Keratinocyte (primary cell): Measurements from ENCODE around the gene CRAMP1. TPM values are rescaled to one million over a fixed set of nuclear protein-coding genes. Genes with fewer than 3 reads are reported as not detected.

Source experiments
- DNase-seq: peaks from one replicate; pipeline ENCODE4 v3.0.0-alpha.2; 2011; ENCODE audit warnings: low read depth, missing footprints, low spot score
- FAIRE-seq: peaks from 2 replicates; lab custom pipeline; 2011; peaks lifted over from hg19 to GRCh38; lab: Jason Lieb, UNC
- H2AFZ ChIP-seq: 2 replicates; pipeline ENCODE4 v1.6.0; 2012; ENCODE audit warnings: low read length, control low read depth, inconsistent platforms; ENCODE audit not compliant: control insufficient read depth
- H3K27ac ChIP-seq: 2 replicates; pipeline ENCODE4 v1.5.1; 2011; ENCODE audit warnings: low read length; ENCODE audit not compliant: control insufficient read depth, insufficient read depth
- H3K27me3 ChIP-seq: 3 replicates; pipeline ENCODE4 v1.6.0; 2011; ENCODE audit warnings: low read length; ENCODE audit not compliant: control insufficient read depth, insufficient read depth; ENCODE audit errors: extremely low read depth
- H3K36me3 ChIP-seq, 2 experiments: 2 replicates in 1 of 2; 3 replicates in 1 of 2; pipeline ENCODE4 v1.5.1; 2011; ENCODE audit warnings: low read length in 2 of 2, mild to moderate bottlenecking in 1 of 2; ENCODE audit not compliant: control insufficient read depth in 2 of 2, insufficient read depth in 2 of 2; ENCODE audit errors: extremely low read depth in 1 of 2
- H3K4me1 ChIP-seq: 3 replicates; pipeline ENCODE4 v1.5.1; 2011; ENCODE audit warnings: low read length; ENCODE audit not compliant: control insufficient read depth, insufficient read depth; ENCODE audit errors: extremely low read depth
- H3K4me2 ChIP-seq: 3 replicates; pipeline ENCODE4 v1.6.0; 2011; ENCODE audit warnings: low read depth, low read length; ENCODE audit not compliant: control insufficient read depth, insufficient read depth; ENCODE audit errors: extremely low read depth
- H3K4me3 ChIP-seq, 3 experiments: fragments of 200-600 bp in 1 of 3; sonication (generic) in 1 of 3; 2 replicates in 2 of 3; 3 replicates in 1 of 3; pipeline ENCODE4 v1.5.1; 2011 to 2016; ENCODE audit warnings: low read length in 3 of 3, mild to moderate bottlenecking in 3 of 3, control low read depth in 2 of 3, inconsistent platforms in 1 of 3, low read depth in 1 of 3, mixed read lengths in 1 of 3, mixed run types in 1 of 3, moderate library complexity in 1 of 3; ENCODE audit not compliant: control insufficient read depth in 2 of 3, insufficient read depth in 2 of 3; ENCODE audit errors: extremely low read depth in 1 of 3
- H3K79me2 ChIP-seq: 2 replicates; pipeline ENCODE4 v1.6.0; 2012; ENCODE audit warnings: low read length; ENCODE audit not compliant: control insufficient read depth, insufficient read depth
- H3K9ac ChIP-seq: 3 replicates; pipeline ENCODE4 v1.6.0; 2011; ENCODE audit warnings: low read length; ENCODE audit not compliant: control insufficient read depth, insufficient read depth; ENCODE audit errors: extremely low read depth
- H3K9me1 ChIP-seq: 3 replicates; pipeline ENCODE4 v1.6.0; 2011; ENCODE audit warnings: low read length; ENCODE audit not compliant: control insufficient read depth, insufficient read depth; ENCODE audit errors: extremely low read depth
- H3K9me3 ChIP-seq: 2 replicates; pipeline ENCODE4 v1.5.1; 2012; ENCODE audit warnings: low read depth, low read length; ENCODE audit not compliant: control insufficient read depth
- H4K20me1 ChIP-seq: 3 replicates; pipeline ENCODE4 v1.6.0; 2011; ENCODE audit warnings: low read length; ENCODE audit not compliant: control insufficient read depth, insufficient read depth; ENCODE audit errors: extremely low read depth
- CTCF ChIP-seq, 3 experiments: IDR thresholded peaks in 1 of 3; conservative IDR thresholded peaks in 1 of 3; optimal IDR thresholded peaks in 1 of 3; 2 replicates in 2 of 3; 3 replicates in 1 of 3; pipeline versions ENCODE3 to v1.5.1; 2011; ENCODE audit warnings: low read length in 3 of 3, mild to moderate bottlenecking in 3 of 3, moderate library complexity in 2 of 3, control low read depth in 1 of 3, inconsistent platforms in 1 of 3; ENCODE audit not compliant: insufficient read depth in 2 of 3; ENCODE audit errors: extremely low read depth in 1 of 3
- EZH2 ChIP-seq: IDR thresholded peaks from one replicate; pipeline ENCODE4 v1.6.1; 2012; ENCODE audit warnings: inconsistent platforms, mild to moderate bottlenecking, low read length, moderate library complexity
- dilution Hi-C: fragments of 300-500 bp; cut with MboI; formaldehyde crosslinking; loops from one replicate; pipeline ENCODE4 v1.7.0; 2020; ENCODE audit warnings: low sequenced_read_pairs; ENCODE audit not compliant: extremely low pct_ligation_motif_present
- polyA plus RNA-seq, 5 experiments: library from polyadenylated mRNA; depleted of rRNA in 3 of 5; stranded (reverse) in 3 of 5; stranded (forward) in 1 of 5; unstranded in 1 of 5; fragments of >200 nt; gene quantifications; 1 replicate in 1 of 5; 2 replicates in 3 of 5; 3 replicates in 1 of 5; pipeline versions ENCODE4 v1.2.1 to v1.2.3, GENCODE V29; 2011 to 2012; ENCODE audit warnings: missing spikeins in 2 of 5, low read depth in 1 of 5, low replicate concordance in 1 of 5

The CRAMP1 gene
- polyA plus RNA-seq, 1 donor (not counting 4 experiments of a cell fraction or from before 2014, with no cell fraction given): 6.5 TPM

DNA sequence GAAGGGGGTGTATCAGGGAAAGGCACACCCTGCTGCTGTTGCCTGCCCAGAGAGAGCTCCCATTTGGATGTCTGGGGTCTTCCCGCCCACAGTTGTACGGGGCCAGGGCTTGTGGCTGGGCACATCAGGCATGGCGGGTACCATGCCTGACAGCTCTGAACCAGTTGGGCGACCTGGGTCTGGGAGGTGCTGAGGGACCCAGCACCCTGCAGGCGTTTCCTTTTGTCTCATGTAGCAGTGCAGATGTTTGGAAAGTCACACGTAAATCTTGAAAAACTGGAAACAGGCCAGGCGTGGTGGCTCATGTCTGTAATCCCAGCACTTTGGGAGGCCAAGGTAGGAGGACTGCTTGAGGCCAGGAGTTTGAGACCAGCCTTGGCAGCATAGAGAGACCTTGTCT is 57.5 kb downstream of the CRAMP1 start:
- FAIRE-seq (no peak), DNase-seq (no peak)
- TF ChIP-seq CTCF (optimal IDR thresholded peaks at IDR 0.05 in 1 of 3, IDR thresholded peaks at IDR 0.05 in 1 of 3, conservative IDR thresholded peaks at IDR 0.05 in 1 of 3; ENCODE audit: extremely low read depth in 1 of 3, insufficient read depth in 2 of 3, low read length in 3 of 3) (no peak), EZH2 (no peak)
- no peak overlapping the region for H3K4me3 ChIP-seq
- no peak overlapping the region for H3K9ac ChIP-seq
- no peaks in the 10 kb centered on the region for H3K27me3 ChIP-seq
- no peak overlapping the region for H3K4me2 ChIP-seq
- no peaks in the 10 kb centered on the region for H3K79me2 ChIP-seq
- no peak overlapping the region for H3K27ac ChIP-seq
- H3K36me3 ChIP-seq: peaks cover 43 to 51% of the 10 kb centered on the region in 2 experiments
- dilution Hi-C loops: no loop called here
- no peaks in the 10 kb centered on the region for H3K9me1 ChIP-seq
- peaks cover 4% of the 10 kb centered on the region for H3K4me1 ChIP-seq
- H4K20me1 ChIP-seq: no peaks in the 10 kb centered on the region
- no peak overlapping the region for H2AFZ ChIP-seq
- H3K9me3 ChIP-seq: no peaks in the 10 kb centered on the region

- Histone ChIP-seq H4K20me1 (peaks cover 3% of the 10 kb centered on the region), H3K36me3 (peaks cover 42 to 52% of the 10 kb centered on the region in 2 experiments)
- dilution Hi-C loops: no loop called here
Measured at GRCh38 chr16:1670371-1670770, 58.2 kb downstream of the CRAMP1 start.

More at GRCh38 chr16:1670371-1670770, 58.2 kb downstream of the CRAMP1 start:
- DNase-seq (no peak), FAIRE-seq (no peak)
- no peaks in the 10 kb centered on the region for H3K9me3 ChIP-seq
- H3K4me1 ChIP-seq: peaks cover 7% of the 10 kb centered on the region
- H2AFZ ChIP-seq: no peak overlapping the region
- H3K79me2 ChIP-seq: no peaks in the 10 kb centered on the region
- H3K4me3 ChIP-seq: no peak overlapping the region
- no peak for TF ChIP-seq EZH2
- TF ChIP-seq CTCF (optimal IDR thresholded peaks at IDR 0.05 in 1 of 3, IDR thresholded peaks at IDR 0.05 in 1 of 3, conservative IDR thresholded peaks at IDR 0.05 in 1 of 3; ENCODE audit: extremely low read depth in 1 of 3, insufficient read depth in 2 of 3, low read length in 3 of 3): no peak
- H3K9ac ChIP-seq: no peak overlapping the region
- H3K27ac ChIP-seq: no peak overlapping the region
- no peaks in the 10 kb centered on the region for H3K27me3 ChIP-seq
- no peaks in the 10 kb centered on the region for H3K9me1 ChIP-seq
- H3K4me2 ChIP-seq: no peak overlapping the region
